Measurements from ENCODE around the gene CA10. TPM values are rescaled to one million over a fixed set of nuclear protein-coding genes. Genes with fewer than 3 reads are reported as not detected.

CA10 gene
- total RNA-seq, 1 experiment from 2014 or later, result not detected

DNA sequence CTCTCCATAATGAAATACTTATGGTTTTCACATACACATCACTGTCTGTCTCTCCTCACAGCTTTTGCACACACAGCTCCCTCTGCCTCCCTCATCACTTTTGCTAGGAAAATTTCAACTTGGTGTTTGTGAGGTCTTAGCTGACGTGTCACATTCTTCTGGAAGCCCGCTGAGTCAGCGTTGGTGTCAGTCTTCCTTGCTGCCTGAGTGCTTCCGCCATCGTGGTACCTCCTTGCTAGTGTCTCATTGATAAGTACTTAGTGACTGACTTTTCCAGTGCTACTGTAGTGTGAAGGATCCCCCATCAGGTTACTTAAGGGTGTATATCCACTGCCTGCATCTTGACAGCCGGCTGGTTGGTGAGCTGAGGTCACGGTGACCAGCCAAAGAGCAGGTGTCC lies 33.5 kb downstream of the CA10 start:
- TF ChIP-seq, protein P1, sequence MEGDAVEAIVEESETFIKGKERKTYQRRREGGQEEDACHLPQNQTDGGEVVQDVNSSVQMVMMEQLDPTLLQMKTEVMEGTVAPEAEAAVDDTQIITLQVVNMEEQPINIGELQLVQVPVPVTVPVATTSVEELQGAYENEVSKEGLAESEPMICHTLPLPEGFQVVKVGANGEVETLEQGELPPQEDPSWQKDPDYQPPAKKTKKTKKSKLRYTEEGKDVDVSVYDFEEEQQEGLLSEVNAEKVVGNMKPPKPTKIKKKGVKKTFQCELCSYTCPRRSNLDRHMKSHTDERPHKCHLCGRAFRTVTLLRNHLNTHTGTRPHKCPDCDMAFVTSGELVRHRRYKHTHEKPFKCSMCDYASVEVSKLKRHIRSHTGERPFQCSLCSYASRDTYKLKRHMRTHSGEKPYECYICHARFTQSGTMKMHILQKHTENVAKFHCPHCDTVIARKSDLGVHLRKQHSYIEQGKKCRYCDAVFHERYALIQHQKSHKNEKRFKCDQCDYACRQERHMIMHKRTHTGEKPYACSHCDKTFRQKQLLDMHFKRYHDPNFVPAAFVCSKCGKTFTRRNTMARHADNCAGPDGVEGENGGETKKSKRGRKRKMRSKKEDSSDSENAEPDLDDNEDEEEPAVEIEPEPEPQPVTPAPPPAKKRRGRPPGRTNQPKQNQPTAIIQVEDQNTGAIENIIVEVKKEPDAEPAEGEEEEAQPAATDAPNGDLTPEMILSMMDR (IDR thresholded peaks at IDR 0.05; ENCODE audit: unreplicated experiment), result no peak
- H3K4me1 Mint-ChIP-seq (ENCODE audit: low read depth, unreplicated experiment), result peaks cover 13% of the 10 kb centered on the region
- H3K27ac Mint-ChIP-seq (ENCODE audit: unreplicated experiment), result no peak overlapping the region
- H3K4me3 Mint-ChIP-seq (ENCODE audit: low read depth, unreplicated experiment), result no peak overlapping the region
- intact Hi-C loops (cut with micrococcal nuclease; ENCODE audit: unreplicated experiment), result no loop called here
- CTCF ChIA-PET, result interaction anchor here (1.5 kb wide), 1 partner anchor 11 kb away, joined by 4 read pairs; no protein-coding TSS in a partner anchor
- BruUV-seq (replicated peaks), result no TSS peak
- DNase-seq, result no peak
- H3K27me3 Mint-ChIP-seq (ENCODE audit: unreplicated experiment), result no peaks in the 10 kb centered on the region
- H3K36me3 Mint-ChIP-seq (ENCODE audit: insufficient read depth, unreplicated experiment), result no peaks in the 10 kb centered on the region
- H3K9me3 Mint-ChIP-seq (ENCODE audit: low read depth, unreplicated experiment), result no peaks in the 10 kb centered on the region

DNA sequence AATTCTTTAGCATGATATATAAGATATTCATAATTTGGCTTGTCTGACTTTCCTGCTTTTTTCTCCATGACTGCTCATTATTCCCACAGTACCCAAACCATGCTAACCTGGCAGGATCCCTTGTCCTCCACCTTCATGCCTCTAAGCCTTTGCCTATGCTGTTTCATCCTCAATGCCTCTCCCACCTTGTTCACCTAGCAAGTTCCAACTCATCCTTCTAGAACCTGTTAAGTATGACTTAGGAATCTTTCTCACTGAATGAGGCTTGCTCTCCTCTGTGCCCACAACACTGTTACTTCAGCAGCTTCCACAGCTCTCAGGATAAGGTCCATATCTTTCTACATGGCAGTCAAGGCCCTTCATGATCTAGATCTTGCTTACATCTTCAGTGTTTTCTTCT lies 34.0 kb downstream of the CA10 start:
- BruUV-seq (replicated peaks), result no TSS peak
- CTCF ChIA-PET, result interaction anchor here (1.5 kb wide), 1 partner anchor 12 kb away, joined by 4 read pairs; no protein-coding TSS in a partner anchor
- Mint-ChIP-seq H3K27ac (ENCODE audit: unreplicated experiment) (no peak overlapping the region), H3K4me1 (ENCODE audit: low read depth, unreplicated experiment) (peaks cover 13% of the 10 kb centered on the region), H3K27me3 (ENCODE audit: unreplicated experiment) (no peaks in the 10 kb centered on the region), H3K36me3 (ENCODE audit: insufficient read depth, unreplicated experiment) (no peaks in the 10 kb centered on the region), H3K4me3 (ENCODE audit: low read depth, unreplicated experiment) (no peak overlapping the region), H3K9me3 (ENCODE audit: low read depth, unreplicated experiment) (no peaks in the 10 kb centered on the region)
- intact Hi-C loops (cut with micrococcal nuclease; ENCODE audit: unreplicated experiment), result no loop called here
- DNase-seq, result no peak
- TF ChIP-seq, protein P1 (IDR thresholded peaks at IDR 0.05; ENCODE audit: unreplicated experiment), result no peak

DNA sequence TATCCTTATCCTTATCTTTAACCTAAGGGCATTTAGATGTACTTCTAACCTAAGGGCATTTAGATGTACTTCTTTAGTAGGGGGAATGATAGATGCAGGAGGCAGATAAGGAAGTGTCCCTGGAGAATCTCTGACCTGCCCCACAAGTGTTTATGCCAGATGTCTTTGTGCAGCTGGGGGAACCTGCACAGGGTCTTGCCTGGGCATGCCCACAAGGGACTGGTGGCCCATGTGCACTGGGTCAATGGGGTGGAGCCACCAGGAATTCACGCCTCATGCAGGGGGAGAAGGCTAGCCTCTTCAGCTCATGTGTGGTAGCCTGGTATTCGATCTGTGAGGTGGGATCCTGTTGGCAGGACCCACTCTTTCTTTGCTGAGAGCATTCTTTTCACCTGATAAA lies 38.0 kb downstream of the CA10 start:
- H3K27ac Mint-ChIP-seq (ENCODE audit: unreplicated experiment), result no peak overlapping the region
- no peaks in the 10 kb centered on the region for H3K9me3 Mint-ChIP-seq (ENCODE audit: low read depth, unreplicated experiment)
- CTCF ChIA-PET, result no interaction called here
- no peak for DNase-seq
- no peaks in the 10 kb centered on the region for H3K27me3 Mint-ChIP-seq (ENCODE audit: unreplicated experiment)
- no peaks in the 10 kb centered on the region for H3K4me1 Mint-ChIP-seq (ENCODE audit: low read depth, unreplicated experiment)
- H3K36me3 Mint-ChIP-seq (ENCODE audit: insufficient read depth, unreplicated experiment), result no peaks in the 10 kb centered on the region
- H3K4me3 Mint-ChIP-seq (ENCODE audit: low read depth, unreplicated experiment), result no peak overlapping the region
- intact Hi-C loops (cut with micrococcal nuclease; ENCODE audit: unreplicated experiment), result no loop called here
- BruUV-seq (replicated peaks), result no TSS peak
- TF ChIP-seq, protein P1 (IDR thresholded peaks at IDR 0.05; ENCODE audit: unreplicated experiment), result no peak

DNA sequence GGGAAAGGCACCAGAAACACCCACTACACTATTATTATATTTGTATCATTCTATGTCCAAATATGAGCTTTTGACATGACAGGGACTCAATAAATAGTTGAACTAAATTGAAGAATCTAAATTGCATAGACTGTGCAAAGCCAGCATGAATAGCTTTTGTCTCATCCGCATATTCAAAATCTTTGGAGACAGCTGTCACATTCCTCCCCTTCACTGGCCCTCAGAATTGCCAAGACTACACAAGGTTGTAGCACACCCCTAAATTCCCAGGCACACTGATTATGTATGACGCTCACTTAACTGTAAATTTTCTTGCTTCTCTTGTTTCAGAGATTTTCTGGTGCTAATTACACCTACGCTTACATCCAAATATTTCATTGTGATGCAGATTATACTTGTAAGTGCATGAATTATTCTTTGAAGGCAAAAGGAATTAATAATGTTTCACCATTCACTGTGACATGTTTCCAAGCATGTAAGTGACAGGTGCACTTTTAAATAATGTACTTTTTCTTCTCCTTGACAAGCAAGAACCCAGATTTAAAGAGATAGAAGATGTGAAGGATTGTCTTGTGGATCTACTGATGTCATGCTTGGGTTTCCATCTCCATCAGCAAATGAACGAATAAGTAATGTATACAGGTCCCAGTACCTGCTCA lies 47.5 kb downstream of the CA10 start:
- Mint-ChIP-seq H3K9me3 (ENCODE audit: low read depth, unreplicated experiment) (no peaks in the 10 kb centered on the region), H3K4me1 (ENCODE audit: low read depth, unreplicated experiment) (no peaks in the 10 kb centered on the region), H3K27ac (ENCODE audit: unreplicated experiment) (no peak overlapping the region), H3K36me3 (ENCODE audit: insufficient read depth, unreplicated experiment) (no peaks in the 10 kb centered on the region), H3K27me3 (ENCODE audit: unreplicated experiment) (no peaks in the 10 kb centered on the region), H3K4me3 (ENCODE audit: low read depth, unreplicated experiment) (no peak overlapping the region)
- TF ChIP-seq, protein P1 (IDR thresholded peaks at IDR 0.05; ENCODE audit: unreplicated experiment), result no peak
- intact Hi-C loops (cut with micrococcal nuclease; ENCODE audit: unreplicated experiment), result no loop called here
- CTCF ChIA-PET, result no interaction called here
- BruUV-seq (replicated peaks), result no TSS peak
- no peak for DNase-seq

All from Calu3 (cell line).